ENCODE data around the gene PAN3.
"Not testable (repeated sequence)": the region's sequence is repeated elsewhere in the genome, so short reads cannot be mapped to it uniquely, and the experiment has no call there.

Gene PAN3

DNA sequence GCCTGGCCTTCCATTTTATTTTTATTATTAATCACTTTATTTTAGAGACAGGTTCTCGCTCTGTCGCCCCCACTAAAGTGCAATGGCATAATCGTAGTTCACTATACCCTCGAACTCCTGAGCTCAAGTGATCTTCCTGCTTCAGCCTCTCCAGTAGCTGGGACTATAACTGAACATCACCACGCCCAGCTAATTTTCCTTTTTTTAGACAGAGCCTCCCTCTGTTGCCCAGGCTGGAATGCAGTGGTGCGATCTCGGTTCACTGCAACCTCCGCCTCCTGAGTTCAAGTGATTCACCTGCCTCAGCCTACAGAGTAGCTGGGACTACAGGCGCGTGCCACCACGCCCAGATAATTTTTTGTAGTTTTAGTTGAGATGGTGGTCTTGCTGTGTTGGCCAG, 6.7 kb upstream of the PAN3 start:
- DNase-seq (ENCODE audit: low read depth in 2 of 2): no peak
- no peak overlapping the region for H3K4me3 ChIP-seq (replicated peaks in 1 of 2; ENCODE audit: low read depth in 2 of 2, low read length in 2 of 2)
- TF ChIP-seq, protein P1, sequence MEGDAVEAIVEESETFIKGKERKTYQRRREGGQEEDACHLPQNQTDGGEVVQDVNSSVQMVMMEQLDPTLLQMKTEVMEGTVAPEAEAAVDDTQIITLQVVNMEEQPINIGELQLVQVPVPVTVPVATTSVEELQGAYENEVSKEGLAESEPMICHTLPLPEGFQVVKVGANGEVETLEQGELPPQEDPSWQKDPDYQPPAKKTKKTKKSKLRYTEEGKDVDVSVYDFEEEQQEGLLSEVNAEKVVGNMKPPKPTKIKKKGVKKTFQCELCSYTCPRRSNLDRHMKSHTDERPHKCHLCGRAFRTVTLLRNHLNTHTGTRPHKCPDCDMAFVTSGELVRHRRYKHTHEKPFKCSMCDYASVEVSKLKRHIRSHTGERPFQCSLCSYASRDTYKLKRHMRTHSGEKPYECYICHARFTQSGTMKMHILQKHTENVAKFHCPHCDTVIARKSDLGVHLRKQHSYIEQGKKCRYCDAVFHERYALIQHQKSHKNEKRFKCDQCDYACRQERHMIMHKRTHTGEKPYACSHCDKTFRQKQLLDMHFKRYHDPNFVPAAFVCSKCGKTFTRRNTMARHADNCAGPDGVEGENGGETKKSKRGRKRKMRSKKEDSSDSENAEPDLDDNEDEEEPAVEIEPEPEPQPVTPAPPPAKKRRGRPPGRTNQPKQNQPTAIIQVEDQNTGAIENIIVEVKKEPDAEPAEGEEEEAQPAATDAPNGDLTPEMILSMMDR (IDR thresholded peaks at IDR 0.05; ENCODE audit: low read depth, low read length): no peak

DNA sequence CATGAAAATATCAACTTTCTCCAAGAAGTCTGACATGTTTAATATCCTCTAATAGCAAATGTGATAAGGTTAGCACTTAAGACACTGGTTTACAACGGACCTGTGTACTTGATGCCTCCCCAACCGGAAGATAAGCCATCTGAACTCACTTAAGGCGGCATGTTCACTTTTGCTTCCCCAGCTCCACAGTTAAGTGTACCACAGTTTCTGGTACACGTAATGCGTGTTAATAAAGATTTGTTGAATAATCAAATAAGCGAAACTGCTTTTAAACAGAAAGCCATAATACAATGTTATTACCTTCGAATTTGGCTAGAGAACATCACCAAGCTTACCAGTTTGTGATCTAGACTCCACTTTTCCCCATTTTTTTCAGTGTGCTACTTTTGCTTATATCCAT, 1.4 kb upstream of the PAN3 start:
- TF ChIP-seq, protein P1 (IDR thresholded peaks at IDR 0.05; ENCODE audit: low read depth, low read length): no peak
- peak overlapping the region in 1 of 2 donors; percentile 84 for H3K4me3 ChIP-seq (replicated peaks in 1 of 2; ENCODE audit: low read depth in 2 of 2, low read length in 2 of 2)
- DNase-seq (ENCODE audit: low read depth in 2 of 2): no peak

DNA sequence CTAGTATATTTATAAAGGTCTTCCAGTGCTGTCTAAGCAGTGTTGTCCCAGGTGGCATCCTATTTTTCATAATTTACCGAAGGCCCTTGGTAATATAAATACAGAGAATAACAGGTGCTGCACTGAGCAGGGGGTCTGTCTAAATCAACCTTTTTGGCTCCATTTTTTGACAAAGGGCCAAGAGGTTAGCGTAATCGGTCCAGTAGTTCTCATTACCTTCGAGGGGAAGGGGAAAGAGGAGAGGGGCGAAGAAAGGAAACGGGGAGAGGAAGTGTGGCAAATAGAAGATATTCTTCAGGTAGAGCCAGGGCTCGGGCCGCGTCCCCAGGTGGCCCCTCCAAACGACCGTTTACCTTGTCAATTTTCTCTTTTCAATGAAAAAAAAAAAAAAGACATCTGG, 749 bp upstream of the PAN3 start:
- TF ChIP-seq, protein P1 (IDR thresholded peaks at IDR 0.05; ENCODE audit: low read depth, low read length): no peak
- peak; percentile 20 to 22 for DNase-seq (ENCODE audit: low read depth in 2 of 2)
- peak overlapping the region; percentile 76 to 84 for H3K4me3 ChIP-seq (replicated peaks in 1 of 2; ENCODE audit: low read depth in 2 of 2, low read length in 2 of 2)

DNA sequence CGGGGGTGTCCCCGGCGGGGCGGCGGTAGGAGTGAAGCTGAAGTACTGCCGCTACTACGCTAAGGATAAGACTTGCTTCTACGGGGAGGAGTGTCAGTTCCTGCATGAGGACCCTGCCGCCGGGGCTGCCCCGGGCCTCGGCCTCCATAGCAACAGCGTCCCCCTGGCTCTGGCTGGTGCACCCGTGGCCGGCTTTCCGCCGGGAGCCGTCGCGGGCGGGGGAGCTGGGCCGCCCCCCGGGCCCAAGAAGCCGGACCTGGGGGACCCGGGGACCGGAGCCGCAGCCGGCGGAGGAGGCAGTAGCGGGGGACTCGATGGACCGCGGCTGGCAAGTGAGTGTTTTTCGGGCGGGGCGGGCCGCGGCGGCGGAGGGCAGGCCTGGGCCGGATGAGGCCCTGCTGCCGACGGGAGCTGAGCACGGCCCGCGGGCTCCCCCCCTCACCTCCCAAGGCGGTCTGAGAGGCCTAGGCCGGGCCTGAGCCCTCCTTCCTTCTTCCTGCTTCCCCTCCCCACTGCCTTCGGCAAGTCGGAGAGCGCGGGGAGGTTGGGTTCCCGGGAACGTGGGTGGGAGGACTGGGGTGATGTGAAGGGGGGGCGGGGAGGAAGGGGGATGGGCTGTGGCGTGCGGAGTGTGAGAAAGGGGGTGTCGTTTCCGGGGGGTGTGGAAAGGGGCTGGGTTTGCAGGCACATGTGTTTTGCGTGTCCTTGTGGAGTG, 568 bp downstream of the PAN3 start:
- peak overlapping the region; percentile 76 to 84 for H3K4me3 ChIP-seq (replicated peaks in 1 of 2; ENCODE audit: low read depth in 2 of 2, low read length in 2 of 2)
- peak; percentile 89 to 97 for DNase-seq (ENCODE audit: low read depth in 2 of 2)
- TF ChIP-seq, protein P1 (IDR thresholded peaks at IDR 0.05; ENCODE audit: low read depth, low read length): no peak

DNA sequence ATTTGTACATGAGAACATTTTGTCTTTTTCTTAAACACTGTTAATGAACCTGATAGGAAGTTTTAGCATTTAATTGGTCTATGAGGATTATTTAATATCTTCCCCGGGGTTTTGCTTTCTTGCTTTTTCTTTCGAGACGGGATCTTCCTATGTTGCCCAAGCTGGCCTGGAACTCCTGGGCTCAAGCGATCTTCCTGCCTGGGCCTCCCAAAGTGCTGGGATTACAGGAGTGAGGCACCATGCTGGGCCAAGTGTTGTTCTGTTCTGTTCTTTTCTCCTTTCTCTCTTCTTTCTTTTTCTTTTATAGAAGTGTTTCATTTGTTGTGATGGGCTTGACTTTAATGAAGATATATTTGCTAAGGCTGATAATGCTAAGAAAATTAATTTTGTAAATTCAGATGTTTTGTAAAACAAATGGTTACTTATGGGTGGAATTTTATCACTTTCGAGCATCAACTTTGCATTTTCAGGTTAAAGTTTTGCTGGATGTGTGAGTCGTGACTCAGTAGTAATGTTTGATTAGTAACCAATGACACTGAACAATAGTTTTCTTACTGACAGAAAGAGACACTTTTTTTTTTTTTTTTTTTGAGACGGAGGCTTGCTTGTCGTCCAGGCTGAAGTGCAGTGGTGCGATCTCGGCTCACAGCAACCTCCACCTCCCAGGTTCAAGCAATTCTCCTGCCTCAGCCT, 2.2 kb downstream of the PAN3 start:
- H3K4me3 ChIP-seq (replicated peaks in 1 of 2; ENCODE audit: low read depth in 2 of 2, low read length in 2 of 2): peak overlapping the region in 1 of 2 donors; percentile 84
- DNase-seq (ENCODE audit: low read depth in 2 of 2): peak in 1 of 2 donors; percentile 13
- TF ChIP-seq, protein P1 (IDR thresholded peaks at IDR 0.05; ENCODE audit: low read depth, low read length): no peak

DNA sequence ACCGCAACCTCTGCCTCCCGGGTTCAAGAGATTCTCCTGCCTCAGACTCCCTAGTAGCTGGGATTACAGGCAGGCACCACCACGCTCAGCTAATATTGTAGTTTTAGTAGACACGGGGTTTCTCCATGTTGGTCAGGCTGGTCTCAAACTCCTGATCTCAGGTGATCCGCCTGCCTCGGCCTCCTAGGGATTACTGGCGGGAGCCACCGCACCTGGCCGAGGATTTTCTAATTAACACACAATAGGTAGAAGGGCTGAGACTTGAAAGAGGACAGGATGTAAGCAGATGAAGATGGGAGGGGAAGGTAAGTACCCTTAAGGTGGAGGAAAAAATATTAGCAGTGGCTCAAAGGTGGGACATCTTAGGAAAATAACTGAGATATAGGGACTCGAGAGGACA, 3.2 kb downstream of the PAN3 start:
- not testable (repeated sequence) for H3K4me3 ChIP-seq (replicated peaks in 1 of 2; ENCODE audit: low read depth in 2 of 2, low read length in 2 of 2)

DNA sequence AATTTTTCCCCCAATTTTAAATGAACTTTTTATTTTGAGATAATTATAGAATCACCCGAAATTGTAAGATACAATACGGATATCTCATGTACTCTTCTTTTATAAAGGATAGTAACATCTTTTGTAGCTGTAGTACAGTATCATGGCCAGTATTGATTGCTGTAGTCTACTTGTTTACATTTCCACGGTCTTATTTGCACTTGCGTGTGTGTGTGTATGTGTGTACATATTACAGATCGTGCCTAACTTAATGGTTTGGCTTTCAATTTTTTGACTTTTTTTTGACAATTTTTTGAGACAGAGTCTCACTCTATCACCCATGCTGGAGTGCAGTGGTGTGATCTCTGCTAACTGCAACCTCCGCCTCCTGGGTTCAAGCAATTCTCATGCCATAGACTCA, 6.7 kb downstream of the PAN3 start:
- TF ChIP-seq, protein P1 (IDR thresholded peaks at IDR 0.05; ENCODE audit: low read depth, low read length): no peak
- no peak overlapping the region for H3K4me3 ChIP-seq (replicated peaks in 1 of 2; ENCODE audit: low read depth in 2 of 2, low read length in 2 of 2)
- DNase-seq (ENCODE audit: low read depth in 2 of 2): no peak

More for the DNA sequence above, 3.2 kb downstream of the PAN3 start:
- DNase-seq (ENCODE audit: low read depth in 2 of 2): not testable (repeated sequence)

Measured in cardiac fibroblast (primary cell).